CD14-positive monocyte (primary cell): ENCODE data around the gene PPP3CA. TPM values are rescaled to one million over a fixed set of nuclear protein-coding genes. Genes with fewer than 3 reads are reported as not detected.

Experiments used
- DNase-seq, 3 donors: peaks; one replicate each; pipeline ENCODE4 v3.0.0-alpha.2; 2011 to 2022
- H2AFZ ChIP-seq: 2 replicates; pipeline ENCODE4 v1.6.0; 2012; ENCODE audit warnings: mild to moderate bottlenecking, low read depth, low read length, inconsistent platforms; ENCODE audit not compliant: insufficient read depth, poor library complexity, severe bottlenecking
- H3K27ac ChIP-seq, 2 donors: 1 replicate in 1 of 2; 2 replicates in 1 of 2; pipeline ENCODE4 v1.5.1; 2012 to 2013; ENCODE audit warnings: low read length in 2 of 2, control low read depth in 1 of 2, inconsistent platforms in 1 of 2, low read depth in 1 of 2, mild to moderate bottlenecking in 1 of 2
- H3K27me3 ChIP-seq, 2 donors: one replicate each; pipeline versions ENCODE4 v1.6.0 to v1.6.1; 2011 to 2013; ENCODE audit warnings: low read length in 2 of 2; ENCODE audit not compliant: control insufficient read depth in 2 of 2, insufficient read depth in 2 of 2
- H3K36me3 ChIP-seq, 2 donors: replicated peaks in 1 of 2; 1 replicate in 1 of 2; 2 replicates in 1 of 2; pipeline versions ENCODE4 v1.5.1 to v1.6.1; 2012 to 2013; ENCODE audit warnings: low read length in 2 of 2, control low read depth in 1 of 2, inconsistent platforms in 1 of 2, mild to moderate bottlenecking in 1 of 2; ENCODE audit not compliant: insufficient read depth in 2 of 2, control insufficient read depth in 1 of 2
- H3K4me1 ChIP-seq, 2 donors: 1 replicate in 1 of 2; 2 replicates in 1 of 2; pipeline versions ENCODE4 v1.5.1 to v1.6.1; 2012 to 2013; ENCODE audit warnings: low read length in 2 of 2, control low read depth in 1 of 2, inconsistent platforms in 1 of 2, mild to moderate bottlenecking in 1 of 2, moderate library complexity in 1 of 2; ENCODE audit not compliant: insufficient read depth in 2 of 2, control insufficient read depth in 1 of 2
- H3K4me2 ChIP-seq: replicated peaks from 2 replicates; pipeline ENCODE3; 2012; ENCODE audit warnings: low read length, moderate library complexity, mild to moderate bottlenecking; ENCODE audit not compliant: poor library complexity, severe bottlenecking; ENCODE audit errors: extremely low read depth
- H3K4me3 ChIP-seq, 3 experiments: fragments of 200-600 bp in 1 of 3; sonication (generic) in 1 of 3; replicated peaks in 1 of 3; 1 replicate in 2 of 3; 2 replicates in 1 of 3; pipeline ENCODE4 v1.5.1; 2011 to 2013; ENCODE audit warnings: low read length in 3 of 3, mild to moderate bottlenecking in 3 of 3, control low read depth in 2 of 3, low read depth in 2 of 3, inconsistent platforms in 1 of 3, moderate library complexity in 1 of 3
- H3K79me2 ChIP-seq: 2 replicates; pipeline ENCODE4 v1.6.0; 2012; ENCODE audit warnings: mild to moderate bottlenecking, control low read depth, inconsistent platforms, low read length, moderate library complexity; ENCODE audit not compliant: insufficient read depth
- H3K9ac ChIP-seq: 2 replicates; pipeline ENCODE4 v1.6.0; 2017; ENCODE audit warnings: low read length, mild to moderate bottlenecking; ENCODE audit not compliant: insufficient read depth, poor library complexity, severe bottlenecking
- H3K9me3 ChIP-seq, 2 donors: replicated peaks in 1 of 2; 1 replicate in 1 of 2; 2 replicates in 1 of 2; pipeline versions ENCODE4 v1.5.1 to v1.6.1; 2012 to 2013; ENCODE audit warnings: low read length in 2 of 2, control low read depth in 1 of 2; ENCODE audit not compliant: control insufficient read depth in 1 of 2, insufficient read depth in 1 of 2
- H4K20me1 ChIP-seq: 2 replicates; pipeline ENCODE4 v1.6.0; 2012; ENCODE audit warnings: mild to moderate bottlenecking, low read length, control low read depth, moderate library complexity; ENCODE audit not compliant: insufficient read depth
- H3K27ac Mint-ChIP-seq, 7 donors: one replicate each; pipeline ENCODE4 v1.8.0; 2020; ENCODE audit warnings: mild to moderate bottlenecking in 7 of 7, mixed read lengths in 7 of 7, moderate library complexity in 6 of 7, inconsistent platforms in 2 of 7
- H3K27me3 Mint-ChIP-seq, 3 donors: one replicate each; pipeline ENCODE4 v1.8.0; 2021 to 2022; ENCODE audit warnings: low read depth in 3 of 3, mild to moderate bottlenecking in 3 of 3, mixed read lengths in 3 of 3, moderate library complexity in 3 of 3, inconsistent platforms in 1 of 3
- H3K36me3 Mint-ChIP-seq, 2 donors: one replicate each; pipeline ENCODE4 v1.8.0; 2020; ENCODE audit warnings: mixed read lengths in 2 of 2, inconsistent platforms in 1 of 2, mild to moderate bottlenecking in 1 of 2
- H3K4me1 Mint-ChIP-seq: one replicate; pipeline ENCODE4 v1.8.0; 2020; ENCODE audit warnings: mild to moderate bottlenecking, mixed read lengths
- H3K4me3 Mint-ChIP-seq, 2 donors: one replicate each; pipeline ENCODE4 v1.8.0; 2020; ENCODE audit warnings: mild to moderate bottlenecking in 2 of 2, mixed read lengths in 2 of 2, moderate library complexity in 1 of 2
- H3K9me3 Mint-ChIP-seq, 7 donors: one replicate each; pipeline ENCODE4 v1.8.0; 2020 to 2022; ENCODE audit warnings: mixed read lengths in 7 of 7, mild to moderate bottlenecking in 6 of 7, moderate library complexity in 6 of 7, inconsistent platforms in 2 of 7
- CTCF ChIP-seq: fragments of 200-600 bp; IDR thresholded peaks from one replicate; pipeline ENCODE4 v1.8.0; 2022; ENCODE audit warnings: antibody characterized with exemption, mild to moderate bottlenecking
- WGBS: methylation state at CpG from one replicate; pipeline ENCODE4 v1.1.5; 2013; ENCODE audit warnings: missing lambda C conversion rate; ENCODE audit not compliant: insufficient coverage; 5-methylcytosine and 5-hydroxymethylcytosine counted together
- intact Hi-C, 2 donors: fragments of 100-400 bp; cut with micrococcal nuclease; formaldehyde crosslinking; loops; one replicate each; pipeline versions ENCODE4 v1.15.0 to v1.15.1; 2023
- polyA plus RNA-seq, 3 donors: library from polyadenylated mRNA; depleted of rRNA in 1 of 3; unstranded in 2 of 3; stranded (reverse) in 1 of 3; fragments of 300-500 nt in 2 of 3; fragments of >200 nt in 1 of 3; fragmentation: Illumina TruSeq in 2 of 3; gene quantifications; 1 replicate in 2 of 3; 2 replicates in 1 of 3; pipeline ENCODE4 v1.2.3, GENCODE V29; 2012 to 2021

PPP3CA gene
- polyA plus RNA-seq, 3 donors: 5.1 to 9.7 (median 8.9) TPM

- Mint-ChIP-seq H3K27me3 (peaks cover 0 to 2% (median 0%) of the 10 kb centered on the region in 3 donors), H3K27ac (peak overlapping the region in 1 of 7 donors; percentile 12), H3K36me3 (no peaks in the 10 kb centered on the region), H3K4me3 (no peak overlapping the region), H3K9me3 (no peaks in the 10 kb centered on the region), H3K4me1 (peaks cover 19% of the 10 kb centered on the region)
- H3K9me3 ChIP-seq: no peaks in the 10 kb centered on the region
- TF ChIP-seq CTCF: no peak
- no peak for DNase-seq
- H3K27me3 ChIP-seq: no peaks in the 10 kb centered on the region
- no peak overlapping the region for H3K4me2 ChIP-seq
- no peak overlapping the region for H3K27ac ChIP-seq
- H3K4me1 ChIP-seq: peaks cover 6 to 10% of the 10 kb centered on the region in 2 donors
- intact Hi-C loops: no loop called here
- H3K36me3 ChIP-seq: no peaks in the 10 kb centered on the region
- H3K9ac ChIP-seq: no peak overlapping the region
- H2AFZ ChIP-seq: no peak overlapping the region
- peaks cover 79% of the 10 kb centered on the region for H3K79me2 ChIP-seq
- no peak overlapping the region for H3K4me3 ChIP-seq
- H4K20me1 ChIP-seq: peaks cover 99% of the 10 kb centered on the region
Observed at GRCh38 chr4:101256222-101256621, 91.1 kb downstream of the PPP3CA start.

- no peak for TF ChIP-seq CTCF
- H3K36me3 ChIP-seq: no peaks in the 10 kb centered on the region
- whole genome bisulfite sequencing: no CpG with 5 or more reads among the region's 4 CpGs
- H3K4me3 Mint-ChIP-seq: peak overlapping the region; percentile 2 to 56
- no peaks in the 10 kb centered on the region for H3K27me3 ChIP-seq
- peaks cover 0 to 2% (median 0%) of the 10 kb centered on the region in 3 donors for H3K27me3 Mint-ChIP-seq
- peaks cover 97% of the 10 kb centered on the region for H4K20me1 ChIP-seq
- no peaks in the 10 kb centered on the region for H3K9me3 Mint-ChIP-seq
- no peaks in the 10 kb centered on the region for H3K9me3 ChIP-seq
- no peak for DNase-seq
- H3K4me1 ChIP-seq: peaks cover 6 to 10% of the 10 kb centered on the region in 2 donors
- H3K27ac ChIP-seq: peak overlapping the region in 1 of 2 donors; percentile 25
- peaks cover 76% of the 10 kb centered on the region for H3K79me2 ChIP-seq
- H3K4me1 Mint-ChIP-seq: peaks cover 18% of the 10 kb centered on the region
- H3K27ac Mint-ChIP-seq: peak overlapping the region in 6 of 7 donors; percentile 12 to 77 (median 68)
- peak overlapping the region; percentile 19 for H3K4me2 ChIP-seq
- intact Hi-C loops: no loop called here
- H2AFZ ChIP-seq: no peak overlapping the region
- H3K36me3 Mint-ChIP-seq: no peaks in the 10 kb centered on the region
- no peak overlapping the region for H3K9ac ChIP-seq
- peak overlapping the region in 2 of 3 experiments; percentile 25 to 27 for H3K4me3 ChIP-seq
Observed at GRCh38 chr4:101254776-101255175, 92.5 kb downstream of the PPP3CA start.
